ENCODE measurements around the gene CADPS2.

DNA sequence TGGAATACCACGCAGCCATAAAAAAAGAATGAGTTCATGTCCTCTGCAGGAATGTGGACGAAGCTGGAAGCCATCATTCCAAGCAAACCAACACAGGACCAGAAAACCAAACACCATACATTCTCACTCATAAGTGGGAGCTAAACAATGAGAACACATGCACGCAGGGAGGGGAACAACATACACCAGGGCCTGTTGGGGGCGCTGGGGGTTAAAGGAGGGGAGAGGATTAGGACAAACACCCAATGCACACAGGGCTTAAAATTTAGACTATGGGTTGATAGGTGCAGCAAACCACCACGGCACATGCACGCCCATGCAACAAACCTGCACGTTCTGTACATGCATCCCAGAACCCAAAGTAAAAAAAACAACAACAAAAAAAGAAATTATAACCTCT lies 210.6 kb downstream of the CADPS2 start:
- TF ChIP-seq, protein P1, sequence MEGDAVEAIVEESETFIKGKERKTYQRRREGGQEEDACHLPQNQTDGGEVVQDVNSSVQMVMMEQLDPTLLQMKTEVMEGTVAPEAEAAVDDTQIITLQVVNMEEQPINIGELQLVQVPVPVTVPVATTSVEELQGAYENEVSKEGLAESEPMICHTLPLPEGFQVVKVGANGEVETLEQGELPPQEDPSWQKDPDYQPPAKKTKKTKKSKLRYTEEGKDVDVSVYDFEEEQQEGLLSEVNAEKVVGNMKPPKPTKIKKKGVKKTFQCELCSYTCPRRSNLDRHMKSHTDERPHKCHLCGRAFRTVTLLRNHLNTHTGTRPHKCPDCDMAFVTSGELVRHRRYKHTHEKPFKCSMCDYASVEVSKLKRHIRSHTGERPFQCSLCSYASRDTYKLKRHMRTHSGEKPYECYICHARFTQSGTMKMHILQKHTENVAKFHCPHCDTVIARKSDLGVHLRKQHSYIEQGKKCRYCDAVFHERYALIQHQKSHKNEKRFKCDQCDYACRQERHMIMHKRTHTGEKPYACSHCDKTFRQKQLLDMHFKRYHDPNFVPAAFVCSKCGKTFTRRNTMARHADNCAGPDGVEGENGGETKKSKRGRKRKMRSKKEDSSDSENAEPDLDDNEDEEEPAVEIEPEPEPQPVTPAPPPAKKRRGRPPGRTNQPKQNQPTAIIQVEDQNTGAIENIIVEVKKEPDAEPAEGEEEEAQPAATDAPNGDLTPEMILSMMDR (IDR thresholded peaks at IDR 0.05) = no peak
- TF ChIP-seq POLR2A (IDR thresholded peaks at IDR 0.05) = no peak
